ENCODE measurements around the gene RAB40A.

RAB40A gene, protein sequence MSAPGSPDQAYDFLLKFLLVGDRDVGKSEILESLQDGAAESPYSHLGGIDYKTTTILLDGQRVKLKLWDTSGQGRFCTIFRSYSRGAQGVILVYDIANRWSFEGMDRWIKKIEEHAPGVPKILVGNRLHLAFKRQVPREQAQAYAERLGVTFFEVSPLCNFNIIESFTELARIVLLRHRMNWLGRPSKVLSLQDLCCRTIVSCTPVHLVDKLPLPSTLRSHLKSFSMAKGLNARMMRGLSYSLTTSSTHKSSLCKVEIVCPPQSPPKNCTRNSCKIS

DNA sequence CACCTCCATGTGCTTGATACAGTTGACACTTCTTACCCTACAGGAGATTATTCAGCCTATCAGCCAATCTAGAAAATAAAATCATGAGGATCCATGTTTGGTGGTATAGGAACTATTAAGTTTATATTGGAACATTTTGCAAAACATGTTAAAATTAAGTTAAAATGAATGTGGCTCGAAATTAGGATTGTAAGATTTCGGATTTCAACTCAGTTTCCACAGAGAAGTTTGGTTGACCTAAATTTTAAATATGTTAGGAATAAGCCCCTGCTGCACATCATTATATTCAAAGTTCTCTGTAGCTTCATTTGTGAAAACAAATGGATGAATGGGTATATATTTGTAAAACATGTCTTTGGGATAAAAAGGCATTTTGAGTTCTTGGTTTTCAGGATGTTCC lies at the start of gene RAB40A:
TSS of gene RAB40A (minus strand) at position 101 of the 400 bp plus-strand sequence. CDS start 18,733 bp downstream, outside the sequence.
- H3K4me3 ChIP-seq (ENCODE audit: insufficient read depth, low read length, poor library complexity, severe bottlenecking), result no peak within 1 kb of the TSS
- H3K9ac ChIP-seq (ENCODE audit: low read length), result no peak within 1 kb of the TSS
- no peak within 1 kb of the TSS for H3K27ac ChIP-seq (ENCODE audit: low read depth, low read length)
- H3F3A ChIP-seq (ENCODE audit: insufficient read depth), result no peaks in the 10 kb centered on the region
- no peak within 1 kb of the TSS for H2AFZ ChIP-seq (ENCODE audit: low read depth, low read length, severe bottlenecking)
- no peaks in the 10 kb centered on the region for H3K79me2 ChIP-seq (ENCODE audit: insufficient read depth, low read length)
- H3K9me3 ChIP-seq (ENCODE audit: insufficient read depth, low read length), result no peaks in the 10 kb centered on the region
- TF ChIP-seq, protein P1, sequence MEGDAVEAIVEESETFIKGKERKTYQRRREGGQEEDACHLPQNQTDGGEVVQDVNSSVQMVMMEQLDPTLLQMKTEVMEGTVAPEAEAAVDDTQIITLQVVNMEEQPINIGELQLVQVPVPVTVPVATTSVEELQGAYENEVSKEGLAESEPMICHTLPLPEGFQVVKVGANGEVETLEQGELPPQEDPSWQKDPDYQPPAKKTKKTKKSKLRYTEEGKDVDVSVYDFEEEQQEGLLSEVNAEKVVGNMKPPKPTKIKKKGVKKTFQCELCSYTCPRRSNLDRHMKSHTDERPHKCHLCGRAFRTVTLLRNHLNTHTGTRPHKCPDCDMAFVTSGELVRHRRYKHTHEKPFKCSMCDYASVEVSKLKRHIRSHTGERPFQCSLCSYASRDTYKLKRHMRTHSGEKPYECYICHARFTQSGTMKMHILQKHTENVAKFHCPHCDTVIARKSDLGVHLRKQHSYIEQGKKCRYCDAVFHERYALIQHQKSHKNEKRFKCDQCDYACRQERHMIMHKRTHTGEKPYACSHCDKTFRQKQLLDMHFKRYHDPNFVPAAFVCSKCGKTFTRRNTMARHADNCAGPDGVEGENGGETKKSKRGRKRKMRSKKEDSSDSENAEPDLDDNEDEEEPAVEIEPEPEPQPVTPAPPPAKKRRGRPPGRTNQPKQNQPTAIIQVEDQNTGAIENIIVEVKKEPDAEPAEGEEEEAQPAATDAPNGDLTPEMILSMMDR (IDR thresholded peaks at IDR 0.05; ENCODE audit: insufficient read depth, low read length, poor library complexity, severe bottlenecking), result no peak
- no peak for TF ChIP-seq EZH2phosphoT487 (conservative IDR thresholded peaks at IDR 0.05; ENCODE audit: low read length)
- H4K20me1 ChIP-seq (ENCODE audit: low read depth, low read length), result no peaks in the 10 kb centered on the region
- no peaks in the 10 kb centered on the region for H3K36me3 ChIP-seq (ENCODE audit: low read length)
- H3K4me2 ChIP-seq (ENCODE audit: low read depth, low read length, poor library complexity, severe bottlenecking), result no peak within 1 kb of the TSS
- no peaks in the 10 kb centered on the region for H3K9me2 ChIP-seq (replicated peaks; ENCODE audit: insufficient read depth, low read length)
- no peaks in the 10 kb centered on the region for H3K27me3 ChIP-seq (ENCODE audit: low read length)

DNA sequence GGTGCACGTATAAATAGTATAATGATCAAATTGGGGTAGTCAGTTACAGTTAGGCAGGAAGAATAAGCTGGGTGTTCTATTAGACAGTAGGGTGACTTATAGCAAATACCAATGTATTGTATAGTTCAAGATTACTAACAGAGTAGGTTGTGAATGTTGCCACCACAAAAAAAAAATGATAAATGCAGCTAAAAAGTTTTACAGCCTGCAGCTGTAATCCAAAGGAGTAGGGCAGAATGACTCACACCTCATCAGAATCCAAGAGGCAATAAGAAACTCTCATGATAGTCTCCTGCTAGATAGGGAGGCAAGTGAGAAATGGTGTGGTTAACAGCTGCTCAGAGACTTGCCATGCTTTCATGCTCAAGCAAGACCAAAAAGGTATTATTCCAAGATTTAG lies 46.5 kb upstream of the RAB40A start:
- no peak overlapping the region for H2AFZ ChIP-seq (ENCODE audit: low read depth, low read length, severe bottlenecking)
- H3K9me3 ChIP-seq (ENCODE audit: insufficient read depth, low read length), result no peaks in the 10 kb centered on the region
- H3K4me3 ChIP-seq (ENCODE audit: insufficient read depth, low read length, poor library complexity, severe bottlenecking), result no peak overlapping the region
- no peaks in the 10 kb centered on the region for H3K36me3 ChIP-seq (ENCODE audit: low read length)
- H3K27me3 ChIP-seq (ENCODE audit: low read length), result no peaks in the 10 kb centered on the region
- H3F3A ChIP-seq (ENCODE audit: insufficient read depth), result no peaks in the 10 kb centered on the region
- H3K4me2 ChIP-seq (ENCODE audit: low read depth, low read length, poor library complexity, severe bottlenecking), result no peak overlapping the region
- TF ChIP-seq EZH2phosphoT487 (conservative IDR thresholded peaks at IDR 0.05; ENCODE audit: low read length), result no peak
- TF ChIP-seq, protein P1 (IDR thresholded peaks at IDR 0.05; ENCODE audit: insufficient read depth, low read length, poor library complexity, severe bottlenecking), result no peak
- no peak overlapping the region for H3K9ac ChIP-seq (ENCODE audit: low read length)
- no peak overlapping the region for H3K27ac ChIP-seq (ENCODE audit: low read depth, low read length)
- H4K20me1 ChIP-seq (ENCODE audit: low read depth, low read length), result no peaks in the 10 kb centered on the region
- H3K9me2 ChIP-seq (replicated peaks; ENCODE audit: insufficient read depth, low read length), result no peaks in the 10 kb centered on the region
- no peaks in the 10 kb centered on the region for H3K79me2 ChIP-seq (ENCODE audit: insufficient read depth, low read length)

DNA sequence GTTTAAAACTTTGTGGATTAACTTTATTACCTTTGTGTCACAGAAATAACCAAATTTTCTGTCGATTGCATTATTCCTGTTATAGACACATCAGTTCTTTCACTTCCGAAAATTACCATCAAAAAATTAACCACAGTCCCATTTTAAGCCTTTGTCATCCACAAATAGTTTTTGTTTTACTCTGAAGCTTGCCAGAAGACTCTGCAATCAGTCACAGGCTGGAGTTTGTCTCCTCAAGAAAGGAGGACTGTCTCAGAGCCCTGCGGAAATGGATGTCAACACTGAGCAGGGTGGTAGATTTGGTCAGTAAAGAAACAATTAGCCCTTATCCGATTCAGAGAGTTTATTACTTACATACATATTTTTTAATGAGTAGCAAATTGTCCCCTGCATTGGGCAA lies 45.9 kb upstream of the RAB40A start:
- H3F3A ChIP-seq (ENCODE audit: insufficient read depth), result no peaks in the 10 kb centered on the region
- H3K4me3 ChIP-seq (ENCODE audit: insufficient read depth, low read length, poor library complexity, severe bottlenecking), result no peak overlapping the region
- H3K36me3 ChIP-seq (ENCODE audit: low read length), result no peaks in the 10 kb centered on the region
- H4K20me1 ChIP-seq (ENCODE audit: low read depth, low read length), result no peaks in the 10 kb centered on the region
- no peaks in the 10 kb centered on the region for H3K9me3 ChIP-seq (ENCODE audit: insufficient read depth, low read length)
- H2AFZ ChIP-seq (ENCODE audit: low read depth, low read length, severe bottlenecking), result no peak overlapping the region
- no peak overlapping the region for H3K9ac ChIP-seq (ENCODE audit: low read length)
- H3K9me2 ChIP-seq (replicated peaks; ENCODE audit: insufficient read depth, low read length), result no peaks in the 10 kb centered on the region
- TF ChIP-seq EZH2phosphoT487 (conservative IDR thresholded peaks at IDR 0.05; ENCODE audit: low read length), result no peak
- TF ChIP-seq, protein P1 (IDR thresholded peaks at IDR 0.05; ENCODE audit: insufficient read depth, low read length, poor library complexity, severe bottlenecking), result no peak
- no peak overlapping the region for H3K4me2 ChIP-seq (ENCODE audit: low read depth, low read length, poor library complexity, severe bottlenecking)
- no peaks in the 10 kb centered on the region for H3K27me3 ChIP-seq (ENCODE audit: low read length)
- H3K79me2 ChIP-seq (ENCODE audit: insufficient read depth, low read length), result no peaks in the 10 kb centered on the region
- no peak overlapping the region for H3K27ac ChIP-seq (ENCODE audit: low read depth, low read length)
